Keratinocyte (primary cell): ENCODE results near the gene CIT. TPM values are rescaled to one million over a fixed set of nuclear protein-coding genes. Genes with fewer than 3 reads are reported as not detected.

Experiments used
- DNase-seq: peaks from one replicate; pipeline ENCODE4 v3.0.0-alpha.2; 2011; ENCODE audit warnings: low read depth, missing footprints, low spot score
- FAIRE-seq: peaks from 2 replicates; lab custom pipeline; 2011; peaks lifted over from hg19 to GRCh38; lab: Jason Lieb, UNC
- H2AFZ ChIP-seq: 2 replicates; pipeline ENCODE4 v1.6.0; 2012; ENCODE audit warnings: low read length, control low read depth, inconsistent platforms; ENCODE audit not compliant: control insufficient read depth
- H3K27ac ChIP-seq: 2 replicates; pipeline ENCODE4 v1.5.1; 2011; ENCODE audit warnings: low read length; ENCODE audit not compliant: control insufficient read depth, insufficient read depth
- H3K27me3 ChIP-seq: 3 replicates; pipeline ENCODE4 v1.6.0; 2011; ENCODE audit warnings: low read length; ENCODE audit not compliant: control insufficient read depth, insufficient read depth; ENCODE audit errors: extremely low read depth
- H3K36me3 ChIP-seq, 2 experiments: 2 replicates in 1 of 2; 3 replicates in 1 of 2; pipeline ENCODE4 v1.5.1; 2011; ENCODE audit warnings: low read length in 2 of 2, mild to moderate bottlenecking in 1 of 2; ENCODE audit not compliant: control insufficient read depth in 2 of 2, insufficient read depth in 2 of 2; ENCODE audit errors: extremely low read depth in 1 of 2
- H3K4me1 ChIP-seq: 3 replicates; pipeline ENCODE4 v1.5.1; 2011; ENCODE audit warnings: low read length; ENCODE audit not compliant: control insufficient read depth, insufficient read depth; ENCODE audit errors: extremely low read depth
- H3K4me2 ChIP-seq: 3 replicates; pipeline ENCODE4 v1.6.0; 2011; ENCODE audit warnings: low read depth, low read length; ENCODE audit not compliant: control insufficient read depth, insufficient read depth; ENCODE audit errors: extremely low read depth
- H3K4me3 ChIP-seq, 3 experiments: fragments of 200-600 bp in 1 of 3; sonication (generic) in 1 of 3; 2 replicates in 2 of 3; 3 replicates in 1 of 3; pipeline ENCODE4 v1.5.1; 2011 to 2016; ENCODE audit warnings: low read length in 3 of 3, mild to moderate bottlenecking in 3 of 3, control low read depth in 2 of 3, inconsistent platforms in 1 of 3, low read depth in 1 of 3, mixed read lengths in 1 of 3, mixed run types in 1 of 3, moderate library complexity in 1 of 3; ENCODE audit not compliant: control insufficient read depth in 2 of 3, insufficient read depth in 2 of 3; ENCODE audit errors: extremely low read depth in 1 of 3
- H3K79me2 ChIP-seq: 2 replicates; pipeline ENCODE4 v1.6.0; 2012; ENCODE audit warnings: low read length; ENCODE audit not compliant: control insufficient read depth, insufficient read depth
- H3K9ac ChIP-seq: 3 replicates; pipeline ENCODE4 v1.6.0; 2011; ENCODE audit warnings: low read length; ENCODE audit not compliant: control insufficient read depth, insufficient read depth; ENCODE audit errors: extremely low read depth
- H3K9me1 ChIP-seq: 3 replicates; pipeline ENCODE4 v1.6.0; 2011; ENCODE audit warnings: low read length; ENCODE audit not compliant: control insufficient read depth, insufficient read depth; ENCODE audit errors: extremely low read depth
- H3K9me3 ChIP-seq: 2 replicates; pipeline ENCODE4 v1.5.1; 2012; ENCODE audit warnings: low read depth, low read length; ENCODE audit not compliant: control insufficient read depth
- H4K20me1 ChIP-seq: 3 replicates; pipeline ENCODE4 v1.6.0; 2011; ENCODE audit warnings: low read length; ENCODE audit not compliant: control insufficient read depth, insufficient read depth; ENCODE audit errors: extremely low read depth
- CTCF ChIP-seq, 3 experiments: IDR thresholded peaks in 1 of 3; conservative IDR thresholded peaks in 1 of 3; optimal IDR thresholded peaks in 1 of 3; 2 replicates in 2 of 3; 3 replicates in 1 of 3; pipeline versions ENCODE3 to v1.5.1; 2011; ENCODE audit warnings: low read length in 3 of 3, mild to moderate bottlenecking in 3 of 3, moderate library complexity in 2 of 3, control low read depth in 1 of 3, inconsistent platforms in 1 of 3; ENCODE audit not compliant: insufficient read depth in 2 of 3; ENCODE audit errors: extremely low read depth in 1 of 3
- EZH2 ChIP-seq: IDR thresholded peaks from one replicate; pipeline ENCODE4 v1.6.1; 2012; ENCODE audit warnings: inconsistent platforms, mild to moderate bottlenecking, low read length, moderate library complexity
- dilution Hi-C: fragments of 300-500 bp; cut with MboI; formaldehyde crosslinking; loops from one replicate; pipeline ENCODE4 v1.7.0; 2020; ENCODE audit warnings: low sequenced_read_pairs; ENCODE audit not compliant: extremely low pct_ligation_motif_present
- polyA plus RNA-seq, 5 experiments: library from polyadenylated mRNA; depleted of rRNA in 3 of 5; stranded (reverse) in 3 of 5; stranded (forward) in 1 of 5; unstranded in 1 of 5; fragments of >200 nt; gene quantifications; 1 replicate in 1 of 5; 2 replicates in 3 of 5; 3 replicates in 1 of 5; pipeline versions ENCODE4 v1.2.1 to v1.2.3, GENCODE V29; 2011 to 2012; ENCODE audit warnings: missing spikeins in 2 of 5, low read depth in 1 of 5, low replicate concordance in 1 of 5

The CIT gene
- polyA plus RNA-seq, 1 donor (not counting 4 experiments of a cell fraction or from before 2014, with no cell fraction given), result 6.2 TPM

DNA sequence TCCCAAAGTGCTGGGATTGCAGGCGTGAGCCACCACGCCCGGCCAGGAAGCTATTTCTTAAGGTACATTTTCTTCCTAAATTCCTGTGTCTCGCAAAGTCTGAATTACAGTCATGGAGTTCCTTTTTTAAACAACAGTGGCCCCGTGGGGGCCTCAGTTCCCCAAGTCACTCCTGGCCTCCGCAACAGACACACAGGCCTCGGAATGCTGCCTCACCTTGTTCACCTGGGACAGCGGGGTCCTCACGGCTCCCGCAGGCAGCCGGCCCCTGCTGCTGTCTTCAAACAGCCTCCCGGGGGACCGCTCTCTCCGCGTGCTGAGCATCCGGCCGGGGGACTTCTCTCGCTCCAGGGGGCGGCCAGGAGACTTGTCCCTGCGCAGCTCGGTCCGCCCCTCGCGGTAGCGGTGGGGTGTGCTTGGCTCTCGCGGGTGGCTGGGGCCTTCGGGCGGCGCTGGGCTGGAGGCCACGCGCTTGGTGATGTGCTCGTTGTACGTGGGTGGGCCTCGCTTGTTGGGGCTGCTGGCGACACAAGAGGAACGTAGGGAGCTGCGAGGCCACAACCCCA lies 187.1 kb downstream of the CIT start:
- H3K4me1 ChIP-seq, result peaks cover 3% of the 10 kb centered on the region
- dilution Hi-C loops, result no loop called here
- H2AFZ ChIP-seq, result no peak overlapping the region
- FAIRE-seq (no peak), DNase-seq (no peak)
- H3K9me3 ChIP-seq, result no peaks in the 10 kb centered on the region
- TF ChIP-seq EZH2 (no peak), CTCF (optimal IDR thresholded peaks at IDR 0.05 in 1 of 3, IDR thresholded peaks at IDR 0.05 in 1 of 3, conservative IDR thresholded peaks at IDR 0.05 in 1 of 3; ENCODE audit: extremely low read depth in 1 of 3, insufficient read depth in 2 of 3, low read length in 3 of 3) (no peak)
- H3K9ac ChIP-seq, result no peak overlapping the region
- H4K20me1 ChIP-seq, result no peaks in the 10 kb centered on the region
- H3K27ac ChIP-seq, result no peak overlapping the region
- no peaks in the 10 kb centered on the region for H3K27me3 ChIP-seq
- H3K36me3 ChIP-seq, result peaks cover 0 to 5% of the 10 kb centered on the region in 2 experiments
- no peak overlapping the region for H3K4me3 ChIP-seq
- no peaks in the 10 kb centered on the region for H3K79me2 ChIP-seq
- H3K4me2 ChIP-seq, result no peak overlapping the region
- H3K9me1 ChIP-seq, result no peaks in the 10 kb centered on the region

GRCh38 chr12:119687879-119688278 lies 189.2 kb downstream of the CIT start:
- H3K4me1 ChIP-seq, result no peaks in the 10 kb centered on the region
- TF ChIP-seq CTCF (optimal IDR thresholded peaks at IDR 0.05 in 1 of 3, IDR thresholded peaks at IDR 0.05 in 1 of 3, conservative IDR thresholded peaks at IDR 0.05 in 1 of 3; ENCODE audit: extremely low read depth in 1 of 3, insufficient read depth in 2 of 3, low read length in 3 of 3), result no peak
- no peak for TF ChIP-seq EZH2
- H3K27me3 ChIP-seq, result no peaks in the 10 kb centered on the region
- H3K4me3 ChIP-seq, result no peak overlapping the region
- no peak overlapping the region for H3K4me2 ChIP-seq
- dilution Hi-C loops, result no loop called here
- DNase-seq (no peak), FAIRE-seq (no peak)
- H3K79me2 ChIP-seq, result no peaks in the 10 kb centered on the region
- H3K27ac ChIP-seq, result no peak overlapping the region
- no peak overlapping the region for H3K9ac ChIP-seq
- H2AFZ ChIP-seq, result no peak overlapping the region
- H3K36me3 ChIP-seq, result peaks cover 0 to 5% of the 10 kb centered on the region in 2 experiments
- no peaks in the 10 kb centered on the region for H3K9me1 ChIP-seq
- H4K20me1 ChIP-seq, result no peaks in the 10 kb centered on the region
- no peaks in the 10 kb centered on the region for H3K9me3 ChIP-seq
